Left ventricle myocardium superior (tissue), 1 donor: ENCODE data around the gene GPHB5. TPM values are rescaled to one million over a fixed set of nuclear protein-coding genes. Genes with fewer than 3 reads are reported as not detected.
"Not testable (repeated sequence)": the region's sequence is repeated elsewhere in the genome, so short reads cannot be mapped to it uniquely, and the experiment has no call there.

Experiments used
- ATAC-seq: fragments of 200-7000 bp; cut with Tn5 transposase; one replicate; pipeline ENCODE4 v1.9.1; 2020; ENCODE audit warnings: mild to moderate bottlenecking, moderate library complexity
- DNase-seq: peaks from one replicate; pipeline ENCODE4 v3.0.0-alpha.2; 2020
- intact Hi-C: fragments of 100-400 bp; cut with micrococcal nuclease; formaldehyde crosslinking; loops from one replicate; pipeline ENCODE4 v1.11.0; 2022
- long read RNA-seq: library from polyadenylated mRNA; unstranded; transcript quantifications from one replicate; pipeline ENCODE4 v2.0.0, GENCODE V29; 2021
- total RNA-seq: library from RNA; stranded (reverse); fragmentation: NEBNext Ultra II Directional; extraction: Animal tissue kit (Norgen Biotek cat#: 25700); gene quantifications from one replicate; pipeline ENCODE4 v1.2.1, GENCODE V29; 2021
- donor health status: DM: no; HTN: yes; CAD: no; lungs with severe emphysema.

GPHB5 gene
- not detected for total RNA-seq
- long read RNA-seq = 0 reads

GRCh38 chr14:63318835-63319234, at the start of gene GPHB5:
GPHB5 (minus strand) TSS chr14:63318935; CDS start chr14:63317849, 1,086 bp downstream.
- intact Hi-C loops = no loop called here
- DNase-seq (no peak), ATAC-seq (no peak)

- DNase-seq (no peak), ATAC-seq (no peak)
- intact Hi-C loops = no loop called here
Observed at GRCh38 chr14:63367742-63368364, 49.1 kb upstream of the GPHB5 start.

- ATAC-seq (no peak), DNase-seq (no peak)
- intact Hi-C loops = no loop called here
Observed at GRCh38 chr14:63362389-63362819, 43.7 kb upstream of the GPHB5 start.

GRCh38 chr14:63361790-63362189, 43.1 kb upstream of the GPHB5 start:
- intact Hi-C loops = no loop called here
- no peak for ATAC-seq
- DNase-seq = no peak

- DNase-seq (no peak), ATAC-seq (no peak)
- intact Hi-C loops = no loop called here
Observed at GRCh38 chr14:63357841-63358240, 39.1 kb upstream of the GPHB5 start.

- intact Hi-C loops = no loop called here
- no peak for ATAC-seq
Observed at GRCh38 chr14:63345826-63346225, 27.1 kb upstream of the GPHB5 start.

GRCh38 chr14:63344336-63344735, 25.6 kb upstream of the GPHB5 start:
- no peak for ATAC-seq
- no peak for DNase-seq
- intact Hi-C loops = no loop called here

More at GRCh38 chr14:63345826-63346225, 27.1 kb upstream of the GPHB5 start:
- DNase-seq = no peak

GRCh38 chr14:63343878-63344277, 25.1 kb upstream of the GPHB5 start:
- DNase-seq (no peak), ATAC-seq (no peak)
- intact Hi-C loops = no loop called here

- DNase-seq (no peak), ATAC-seq (no peak)
- intact Hi-C loops = no loop called here
Observed at GRCh38 chr14:63342371-63342770, 23.6 kb upstream of the GPHB5 start.

GRCh38 chr14:63328787-63329737, 10.3 kb upstream of the GPHB5 start:
- ATAC-seq = no peak
- intact Hi-C loops = no loop called here

GRCh38 chr14:63326840-63327239, 8.1 kb upstream of the GPHB5 start:
- ATAC-seq (no peak), DNase-seq (no peak)
- intact Hi-C loops = no loop called here

More at GRCh38 chr14:63328787-63329737, 10.3 kb upstream of the GPHB5 start:
- no peak for DNase-seq

GRCh38 chr14:63322897-63323573, 4.3 kb upstream of the GPHB5 start:
- intact Hi-C loops = no loop called here
- no peak for DNase-seq

GRCh38 chr14:63322472-63322871, 3.7 kb upstream of the GPHB5 start:
- intact Hi-C loops = no loop called here
- DNase-seq = no peak
- ATAC-seq = no peak

More at GRCh38 chr14:63322897-63323573, 4.3 kb upstream of the GPHB5 start:
- ATAC-seq = no peak

GRCh38 chr14:63308723-63309317, 9.9 kb downstream of the GPHB5 start:
- DNase-seq (no peak), ATAC-seq (no peak)
- intact Hi-C loops = no loop called here

GRCh38 chr14:63304429-63304828, 14.3 kb downstream of the GPHB5 start:
- ATAC-seq, DNase-seq, intact Hi-C loops: not testable (repeated sequence)

GRCh38 chr14:63301891-63302534, 16.7 kb downstream of the GPHB5 start:
- intact Hi-C loops = no loop called here
- no peak for DNase-seq
- no peak for ATAC-seq

GRCh38 chr14:63300854-63301253, 17.9 kb downstream of the GPHB5 start:
- no peak for DNase-seq
- intact Hi-C loops = no loop called here
- ATAC-seq = peak; percentile 63

GRCh38 chr14:63299351-63300110, 19.2 kb downstream of the GPHB5 start:
- ATAC-seq = no peak
- no peak for DNase-seq
- intact Hi-C loops = no loop called here
